ENCODE measurements around the gene DLL1. TPM values are rescaled to one million over a fixed set of nuclear protein-coding genes. Genes with fewer than 3 reads are reported as not detected.

Gene DLL1
- total and polyA plus RNA-seq, 8 donors = 3.4 to 38.5 (median 5.8) TPM; not detected in 1

- Histone ChIP-seq H3K4me1 (no peaks in the 10 kb centered on the region), H3K27ac (no peak overlapping the region), H3K9me3 (no peaks in the 10 kb centered on the region), H3K27me3 (peaks cover 0 to 18% (median 0%) of the 10 kb centered on the region in 3 donors), H3K36me3 (no peaks in the 10 kb centered on the region), H3K4me3 (no peak overlapping the region)
- no peak for DNase-seq
- WGBS, 5 donors = 93 to 96% (median 94%) methylated on average over 9 of the region's 9 CpGs
- TF ChIP-seq POLR2AphosphoS5 (IDR thresholded peaks at IDR 0.05) (no peak), EP300 (IDR thresholded peaks at IDR 0.05) (no peak), CTCF (IDR thresholded peaks at IDR 0.05) (no peak), POLR2A (IDR thresholded peaks at IDR 0.05) (no peak)
- intact Hi-C loops (cut with DNase I; ENCODE audit: low total_unique reads) = no loop called here
Measured at GRCh38 chr6:170253910-170254269, 37.0 kb downstream of the DLL1 start.

- 77 to 91% (median 87%) methylated on average over 21 to 30 of the region's 30 CpGs for WGBS, 5 donors
- Histone ChIP-seq H3K27ac (no peak overlapping the region), H3K4me3 (no peak overlapping the region), H3K36me3 (no peaks in the 10 kb centered on the region), H3K4me1 (peaks cover 0 to 1% (median under 1%) of the 10 kb centered on the region in 4 donors), H3K27me3 (peaks cover 0 to 23% (median 0%) of the 10 kb centered on the region in 3 donors), H3K9me3 (no peaks in the 10 kb centered on the region)
- intact Hi-C loops (cut with DNase I; ENCODE audit: low total_unique reads) = no loop called here
- DNase-seq = no peak
- TF ChIP-seq POLR2A (IDR thresholded peaks at IDR 0.05) (no peak), POLR2AphosphoS5 (IDR thresholded peaks at IDR 0.05) (no peak), EP300 (IDR thresholded peaks at IDR 0.05) (no peak), CTCF (IDR thresholded peaks at IDR 0.05) (no peak)
Measured at GRCh38 chr6:170253226-170253909, 37.5 kb downstream of the DLL1 start.

DNA sequence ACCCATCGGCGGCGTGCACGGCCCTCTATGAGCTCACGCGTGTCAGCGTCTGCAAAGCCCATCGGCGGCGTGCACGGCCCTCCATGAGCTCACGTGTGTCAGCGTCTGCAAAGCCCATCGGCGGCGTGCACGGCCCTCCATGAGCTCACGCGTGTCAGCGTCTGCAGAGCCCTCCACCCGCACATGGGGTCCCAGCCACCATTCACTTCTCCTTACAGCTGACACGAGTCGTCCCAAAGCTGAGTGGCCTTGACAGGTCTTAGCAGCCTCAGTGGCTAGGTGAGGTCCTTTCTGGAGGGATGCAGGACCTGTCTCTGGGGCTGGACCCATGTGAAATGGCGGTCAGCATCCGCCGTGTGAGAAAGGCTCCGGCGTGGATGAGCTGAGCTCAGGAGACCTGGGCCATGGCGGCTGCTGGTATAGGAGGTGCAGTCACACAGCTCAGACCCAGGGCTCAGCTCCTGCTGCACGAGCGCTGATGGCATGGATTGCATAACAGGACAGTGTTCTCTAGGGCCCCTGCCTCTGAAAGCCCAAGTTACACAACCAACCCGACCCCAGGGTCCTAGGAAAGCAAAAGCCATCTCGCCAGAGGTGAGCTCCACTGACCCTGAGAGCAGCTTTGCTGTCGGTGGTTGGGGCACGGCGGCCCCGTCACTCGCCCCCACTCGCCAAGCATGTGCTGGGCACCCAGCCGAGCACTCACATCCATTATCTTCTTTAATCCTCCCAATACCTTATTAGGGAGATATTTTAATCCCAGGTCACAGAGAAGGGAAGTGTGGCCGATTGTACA, 38.9 kb downstream of the DLL1 start:
- no peak for DNase-seq
- no peaks in the 10 kb centered on the region for H3K9me3 ChIP-seq
- H3K4me1 ChIP-seq = peaks cover 0 to 15% (median 6%) of the 10 kb centered on the region in 4 donors
- intact Hi-C loops (cut with DNase I; ENCODE audit: low total_unique reads) = no loop called here
- WGBS, 5 donors = 85 to 94% (median 90%) methylated on average over 34 to 41 of the region's 41 CpGs
- H3K36me3 ChIP-seq = no peaks in the 10 kb centered on the region
- H3K27ac ChIP-seq = no peak overlapping the region
- TF ChIP-seq EP300 (IDR thresholded peaks at IDR 0.05) (no peak), CTCF (IDR thresholded peaks at IDR 0.05) (no peak), POLR2A (IDR thresholded peaks at IDR 0.05) (no peak), POLR2AphosphoS5 (IDR thresholded peaks at IDR 0.05) (no peak)
- peaks cover 0 to 37% (median 0%) of the 10 kb centered on the region in 3 donors for H3K27me3 ChIP-seq
- no peak overlapping the region for H3K4me3 ChIP-seq

DNA sequence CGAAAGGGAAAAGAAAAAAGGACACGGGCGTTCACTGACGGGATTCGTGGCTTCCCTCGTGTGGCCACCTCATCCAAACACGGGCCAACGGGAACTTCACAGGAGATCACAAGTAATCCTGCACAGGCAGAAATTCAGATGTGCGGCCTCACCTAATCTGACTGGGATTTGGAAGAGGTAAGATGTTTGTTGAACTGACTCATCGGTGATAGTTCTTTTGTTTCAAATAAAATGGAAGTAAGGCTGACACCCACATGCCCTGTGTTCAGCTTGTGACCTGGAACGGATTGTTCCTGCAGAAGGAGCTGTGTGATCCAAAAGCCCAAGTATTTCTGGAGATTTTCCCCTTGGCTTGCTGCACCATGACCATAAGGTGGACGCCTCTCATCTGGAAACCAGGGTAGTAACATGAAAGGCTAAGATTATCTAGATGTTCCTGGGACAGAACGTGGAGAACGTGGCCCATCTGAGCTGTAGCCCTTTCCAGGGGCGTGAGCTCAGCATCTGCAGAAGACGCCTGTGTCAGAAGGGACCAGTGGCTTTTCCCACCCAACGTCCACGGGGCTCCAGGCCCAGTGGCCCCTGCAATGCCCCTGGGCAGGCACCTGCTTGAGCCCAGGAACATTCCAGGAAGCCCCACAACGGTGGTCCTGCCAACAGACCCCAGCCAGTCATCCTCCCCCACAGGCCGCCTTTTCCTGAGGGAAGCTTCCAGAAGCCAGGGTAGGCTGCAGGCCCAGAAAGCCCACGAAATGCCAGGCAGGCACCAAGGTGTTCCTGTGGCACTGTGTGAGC, 39.7 kb downstream of the DLL1 start:
- no peak overlapping the region for H3K4me3 ChIP-seq
- DNase-seq = no peak
- WGBS, 5 donors = 80 to 86% (median 82%) methylated on average over 18 to 21 of the region's 21 CpGs
- peaks cover 0 to 15% (median 6%) of the 10 kb centered on the region in 4 donors for H3K4me1 ChIP-seq
- H3K27ac ChIP-seq = no peak overlapping the region
- TF ChIP-seq POLR2A (IDR thresholded peaks at IDR 0.05) = no peak
- TF ChIP-seq POLR2AphosphoS5 (IDR thresholded peaks at IDR 0.05) = no peak
- no peak for TF ChIP-seq CTCF (IDR thresholded peaks at IDR 0.05)
- no peak for TF ChIP-seq EP300 (IDR thresholded peaks at IDR 0.05)
- H3K27me3 ChIP-seq = peaks cover 0 to 38% (median 0%) of the 10 kb centered on the region in 3 donors
- intact Hi-C loops (cut with DNase I; ENCODE audit: low total_unique reads) = no loop called here
- no peaks in the 10 kb centered on the region for H3K9me3 ChIP-seq
- no peaks in the 10 kb centered on the region for H3K36me3 ChIP-seq

Data from stomach (tissue), 9 donors.